GM23248 (cell line): ENCODE data around the gene BASP1. TPM values are rescaled to one million over a fixed set of nuclear protein-coding genes. Genes with fewer than 3 reads are reported as not detected.

Experiments
- DNase-seq: peaks from one replicate; pipeline ENCODE4 v3.0.0-alpha.2; 2015
- H2AFZ ChIP-seq: fragments of 200-600 bp; sonication (generic); 2 replicates; pipeline ENCODE4 v1.6.1; 2016; ENCODE audit warnings: antibody characterized with exemption
- H3F3A ChIP-seq: fragments of 200-600 bp; sonication (generic); 2 replicates; pipeline ENCODE4 v1.6.1; 2016; ENCODE audit warnings: mild to moderate bottlenecking, antibody characterized with exemption, mixed run types; ENCODE audit not compliant: insufficient read depth
- H3K27ac ChIP-seq: fragments of 200-600 bp; sonication (generic); 2 replicates; pipeline ENCODE4 v1.5.1; 2016; ENCODE audit warnings: mild to moderate bottlenecking
- H3K27me3 ChIP-seq: fragments of 200-600 bp; sonication (generic); replicated peaks from 2 replicates; pipeline ENCODE4 v1.6.1; 2016; ENCODE audit warnings: mild to moderate bottlenecking; ENCODE audit not compliant: insufficient read depth
- H3K36me3 ChIP-seq: fragments of 200-600 bp; sonication (generic); 2 replicates; pipeline ENCODE4 v1.6.1; 2016; ENCODE audit warnings: low read depth, mild to moderate bottlenecking
- H3K4me1 ChIP-seq: fragments of 200-600 bp; sonication (generic); 2 replicates; pipeline ENCODE4 v1.6.1; 2016; ENCODE audit warnings: mild to moderate bottlenecking; ENCODE audit not compliant: insufficient read depth
- H3K4me2 ChIP-seq: fragments of 200-600 bp; sonication (generic); one replicate; pipeline ENCODE4 v1.6.1; 2016; ENCODE audit warnings: mild to moderate bottlenecking; ENCODE audit not compliant: unreplicated experiment
- H3K4me3 ChIP-seq: fragments of 200-600 bp; sonication (generic); 2 replicates; pipeline ENCODE4 v1.5.1; 2016; ENCODE audit warnings: mild to moderate bottlenecking
- H3K79me2 ChIP-seq: fragments of 200-600 bp; sonication (generic); 2 replicates; pipeline ENCODE4 v1.6.1; 2016; ENCODE audit warnings: mild to moderate bottlenecking; ENCODE audit not compliant: insufficient read depth
- H3K9ac ChIP-seq: fragments of 200-600 bp; sonication (generic); 2 replicates; pipeline ENCODE4 v1.6.1; 2016; ENCODE audit warnings: mild to moderate bottlenecking
- H3K9me2 ChIP-seq: fragments of 200-600 bp; sonication (generic); 2 replicates; pipeline ENCODE4 v1.6.1; 2016; ENCODE audit warnings: mixed run types, mild to moderate bottlenecking, moderate library complexity; ENCODE audit not compliant: insufficient read depth
- H3K9me3 ChIP-seq: fragments of 200-600 bp; sonication (generic); one replicate; pipeline ENCODE4 v1.6.1; 2017; ENCODE audit warnings: low read depth
- H4K20me1 ChIP-seq: fragments of 200-600 bp; sonication (generic); 2 replicates; pipeline ENCODE4 v1.6.0; 2016; ENCODE audit not compliant: insufficient read depth
- EZH2 ChIP-seq: fragments of 200-600 bp; sonication (generic); IDR thresholded peaks from 2 replicates; pipeline ENCODE4 v1.6.1; 2018; ENCODE audit warnings: antibody characterized with exemption, mild to moderate bottlenecking; ENCODE audit not compliant: insufficient read depth, poor library complexity, severe bottlenecking
- EZH2phosphoT487 ChIP-seq: fragments of 200-600 bp; sonication (generic); IDR thresholded peaks from 2 replicates; pipeline ENCODE4 v1.6.1; 2018; ENCODE audit warnings: antibody characterized with exemption, moderate library complexity, mild to moderate bottlenecking, low read depth; ENCODE audit not compliant: insufficient read depth
- WGBS, 2 experiments: methylation state at CpG; one replicate each; pipeline ENCODE4 v1.1.6; 2015 to 2017; ENCODE audit warnings: low lambda C conversion rate in 2 of 2, low coverage in 1 of 2; ENCODE audit errors: missing lambda C conversion rate in 2 of 2; 5-methylcytosine and 5-hydroxymethylcytosine counted together
- in situ Hi-C: fragments of 300-500 bp; cut with MboI; formaldehyde crosslinking; loops from 2 replicates; pipeline ENCODE4 v1.15.0; 2020
- polyA plus RNA-seq: library from polyadenylated mRNA; unstranded; fragments of >200 nt; fragmentation: Nextera tagmentation; extraction: Ambion mirVana; gene quantifications from 2 replicates; pipeline ENCODE4 v1.2.1, GENCODE V29; 2016
- total RNA-seq: library from RNA; depleted of rRNA; stranded (reverse); fragments of >200 nt; shearing (Covaris generic); gene quantifications from 2 replicates; pipeline ENCODE4 v1.2.3, GENCODE V29; 2014

The BASP1 gene
- total and polyA plus RNA-seq, 2 experiments from 2014 or later: 58.4 to 121 TPM

GRCh38 chr5:17204133-17204489, 13.3 kb upstream of the BASP1 start:
- H3K9ac ChIP-seq: no peak overlapping the region
- no peak overlapping the region for H3K27ac ChIP-seq
- no peaks in the 10 kb centered on the region for H3K9me3 ChIP-seq
- TF ChIP-seq EZH2phosphoT487 (no peak), EZH2 (no peak)
- H2AFZ ChIP-seq: no peak overlapping the region
- no peaks in the 10 kb centered on the region for H3F3A ChIP-seq
- WGBS, 2 experiments: 52 to 56% methylated on average over 6 of the region's 6 CpGs
- no peaks in the 10 kb centered on the region for H3K79me2 ChIP-seq
- no peaks in the 10 kb centered on the region for H4K20me1 ChIP-seq
- H3K9me2 ChIP-seq: no peaks in the 10 kb centered on the region
- no peak for DNase-seq
- H3K27me3 ChIP-seq: no peaks in the 10 kb centered on the region
- no peak overlapping the region for H3K4me3 ChIP-seq
- in situ Hi-C loops: loop anchor here (25.0 kb wide), 2 partner anchors 908 to 1042 kb away; no protein-coding TSS in a partner anchor
- no peak overlapping the region for H3K4me2 ChIP-seq
- H3K4me1 ChIP-seq: no peaks in the 10 kb centered on the region
- H3K36me3 ChIP-seq: no peaks in the 10 kb centered on the region

- H3K4me3 ChIP-seq: no peak overlapping the region
- H3K79me2 ChIP-seq: no peaks in the 10 kb centered on the region
- no peak overlapping the region for H3K9ac ChIP-seq
- no peak for DNase-seq
- no peak overlapping the region for H3K27ac ChIP-seq
- H4K20me1 ChIP-seq: no peaks in the 10 kb centered on the region
- H3K27me3 ChIP-seq: no peaks in the 10 kb centered on the region
- H2AFZ ChIP-seq: no peak overlapping the region
- no peaks in the 10 kb centered on the region for H3K4me1 ChIP-seq
- H3K9me2 ChIP-seq: no peaks in the 10 kb centered on the region
- H3K9me3 ChIP-seq: no peaks in the 10 kb centered on the region
- no peak for TF ChIP-seq EZH2phosphoT487
- no peak for TF ChIP-seq EZH2
- in situ Hi-C loops: loop anchor here (25.0 kb wide), 2 partner anchors 906 to 1044 kb away; no protein-coding TSS in a partner anchor
- no peaks in the 10 kb centered on the region for H3K36me3 ChIP-seq
- no peaks in the 10 kb centered on the region for H3F3A ChIP-seq
- no peak overlapping the region for H3K4me2 ChIP-seq
These were observed 11.4 kb upstream of the BASP1 start for GRCh38 chr5:17206021-17206420.

- no peaks in the 10 kb centered on the region for H3K9me3 ChIP-seq
- H3K79me2 ChIP-seq: no peaks in the 10 kb centered on the region
- H3K4me1 ChIP-seq: no peaks in the 10 kb centered on the region
- no peak for TF ChIP-seq EZH2
- no peak for TF ChIP-seq EZH2phosphoT487
- H2AFZ ChIP-seq: no peak overlapping the region
- no peak overlapping the region for H3K9ac ChIP-seq
- in situ Hi-C loops: loop anchor here (10.0 to 25.0 kb wide), 3 partner anchors 900 to 1073 kb away; no protein-coding TSS in a partner anchor
- H4K20me1 ChIP-seq: no peaks in the 10 kb centered on the region
- H3K27ac ChIP-seq: no peak overlapping the region
- no peaks in the 10 kb centered on the region for H3K27me3 ChIP-seq
- no peak for DNase-seq
- no peaks in the 10 kb centered on the region for H3F3A ChIP-seq
- no peak overlapping the region for H3K4me3 ChIP-seq
- WGBS, 2 experiments: 69% methylated on average over 4 of the region's 4 CpGs
- no peaks in the 10 kb centered on the region for H3K9me2 ChIP-seq
- H3K36me3 ChIP-seq: no peaks in the 10 kb centered on the region
- no peak overlapping the region for H3K4me2 ChIP-seq
These were observed 5.2 kb upstream of the BASP1 start for GRCh38 chr5:17212191-17212590.

- Histone ChIP-seq H3F3A (no peaks in the 10 kb centered on the region), H3K9me3 (no peaks in the 10 kb centered on the region), H3K4me2 (no peak overlapping the region), H3K79me2 (0 out of 2 replicates have a peak, but pooled peaks cover 3% of the 10 kb centered on the region), H4K20me1 (no peaks in the 10 kb centered on the region), H3K27ac (no peak overlapping the region), H2AFZ (no peak overlapping the region), H3K27me3 (no peaks in the 10 kb centered on the region), H3K4me1 (no peaks in the 10 kb centered on the region), H3K9me2 (no peaks in the 10 kb centered on the region), H3K4me3 (no peak overlapping the region), H3K36me3 (no peaks in the 10 kb centered on the region), H3K9ac (no peak overlapping the region)
- 95 to 97% methylated on average over 3 of the region's 3 CpGs for WGBS, 2 experiments
- DNase-seq: no peak
- in situ Hi-C loops: loop anchor here (10.0 to 25.0 kb wide), 3 partner anchors 899 to 1072 kb away; no protein-coding TSS in a partner anchor
- TF ChIP-seq EZH2phosphoT487 (no peak), EZH2 (no peak)
These were observed 4.4 kb upstream of the BASP1 start for GRCh38 chr5:17212996-17213395.

- H3K27ac ChIP-seq: no peak overlapping the region
- DNase-seq: no peak
- peaks cover 12% of the 10 kb centered on the region for H3K79me2 ChIP-seq
- H3K4me3 ChIP-seq: no peak overlapping the region
- in situ Hi-C loops: loop anchor here (10.0 to 25.0 kb wide), 3 partner anchors 898 to 1071 kb away; no protein-coding TSS in a partner anchor
- no peaks in the 10 kb centered on the region for H3K9me2 ChIP-seq
- H3K27me3 ChIP-seq: no peaks in the 10 kb centered on the region
- TF ChIP-seq EZH2: no peak
- TF ChIP-seq EZH2phosphoT487: no peak
- H3K4me1 ChIP-seq: no peaks in the 10 kb centered on the region
- no peaks in the 10 kb centered on the region for H3K36me3 ChIP-seq
- H3F3A ChIP-seq: no peaks in the 10 kb centered on the region
- H3K4me2 ChIP-seq: no peak overlapping the region
- 94 to 100% methylated on average over 2 of the region's 2 CpGs for WGBS, 2 experiments
- H4K20me1 ChIP-seq: no peaks in the 10 kb centered on the region
- H3K9ac ChIP-seq: no peak overlapping the region
- no peaks in the 10 kb centered on the region for H3K9me3 ChIP-seq
- H2AFZ ChIP-seq: no peak overlapping the region
These were observed 3.5 kb upstream of the BASP1 start for GRCh38 chr5:17213938-17214337.
